HG03575 (cell line): ENCODE data around the gene BCAS3.

ENCODE experiments used
- ATAC-seq: cut with Tn5 transposase; IDR thresholded peaks from one replicate; pipeline ENCODE4 v1.9.1; 2021; ENCODE audit not compliant: unreplicated experiment, insufficient number of reproducible peaks, low FRiP score; ENCODE audit errors: extremely low read depth

The BCAS3 gene

GRCh38 chr17:60677308-60678117 is at the start of gene BCAS3:
BCAS3 (plus strand) TSS chr17:60677851.
- peak; percentile 88 for ATAC-seq

GRCh38 chr17:60628252-60628889 is 49.3 kb upstream of the BCAS3 start:
- ATAC-seq, result no peak

- no peak for ATAC-seq
These were observed 48.5 kb upstream of the BCAS3 start for GRCh38 chr17:60629120-60629519.

- ATAC-seq, result no peak
These were observed 47.3 kb upstream of the BCAS3 start for GRCh38 chr17:60630352-60630751.

GRCh38 chr17:60631119-60631518 is 46.5 kb upstream of the BCAS3 start:
- ATAC-seq, result no peak

- ATAC-seq, result no peak
These were observed 40.0 kb upstream of the BCAS3 start for GRCh38 chr17:60637683-60638082.

GRCh38 chr17:60639019-60639330 is 38.7 kb upstream of the BCAS3 start:
- no peak for ATAC-seq

GRCh38 chr17:60640503-60640902 is 37.1 kb upstream of the BCAS3 start:
- ATAC-seq, result no peak

GRCh38 chr17:60641126-60641525 is 36.5 kb upstream of the BCAS3 start:
- ATAC-seq, result no peak

GRCh38 chr17:60641810-60642220 is 35.8 kb upstream of the BCAS3 start:
- ATAC-seq, result no peak

GRCh38 chr17:60645918-60646523 is 31.6 kb upstream of the BCAS3 start:
- no peak for ATAC-seq

- ATAC-seq, result no peak
These were observed 30.9 kb upstream of the BCAS3 start for GRCh38 chr17:60646701-60647100.

GRCh38 chr17:60647705-60648104 is 29.9 kb upstream of the BCAS3 start:
- ATAC-seq, result no peak

GRCh38 chr17:60652454-60653247 is 25.0 kb upstream of the BCAS3 start:
- ATAC-seq, result peak; percentile 68

- ATAC-seq, result no peak
These were observed 24.1 kb upstream of the BCAS3 start for GRCh38 chr17:60653569-60653968.

GRCh38 chr17:60656499-60656898 is 21.2 kb upstream of the BCAS3 start:
- ATAC-seq, result no peak

- ATAC-seq, result no peak
These were observed 18.5 kb upstream of the BCAS3 start for GRCh38 chr17:60659156-60659555.

GRCh38 chr17:60661489-60661888 is 16.2 kb upstream of the BCAS3 start:
- no peak for ATAC-seq

- ATAC-seq, result no peak
These were observed 13.6 kb upstream of the BCAS3 start for GRCh38 chr17:60664022-60664421.

- no peak for ATAC-seq
These were observed 12.0 kb upstream of the BCAS3 start for GRCh38 chr17:60665602-60666001.
